ENCODE results near the gene PPM1H.
A peak's percentile ranks its signal among the peaks of the same experiment; 100 is the strongest.

DNA sequence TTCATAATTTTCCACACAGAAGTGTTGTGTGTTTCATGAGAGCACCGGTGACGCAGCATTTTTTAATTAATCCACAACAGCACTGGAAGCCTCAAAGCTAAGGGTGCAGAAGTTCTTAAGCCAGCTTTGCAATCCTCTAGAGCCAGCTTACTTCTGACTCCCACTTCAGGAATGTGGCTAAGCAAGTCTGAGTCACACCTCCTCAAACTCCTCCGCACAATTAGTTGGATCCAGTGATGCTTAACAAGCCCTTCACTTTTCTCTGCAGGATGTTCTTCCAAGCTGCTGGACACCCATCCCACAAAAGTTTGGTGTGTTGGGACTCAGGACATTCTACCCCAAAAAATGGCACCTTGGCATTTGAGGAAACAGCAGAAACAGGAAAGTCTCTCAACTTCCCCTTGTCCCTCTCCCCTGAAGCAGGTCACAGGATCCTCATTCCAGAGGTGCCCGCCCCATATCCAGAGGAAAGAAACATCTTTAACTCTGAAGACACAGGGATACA, 210.0 kb downstream of the PPM1H start:
- TF ChIP-seq CTCF (IDR thresholded peaks at IDR 0.05) (no peak), PRRX2 (CRISPR knock-in tag; IDR thresholded peaks at IDR 0.05) (no peak), FOXK1 (CRISPR knock-in tag; IDR thresholded peaks at IDR 0.05) (peak; percentile 20; the same call in 1 of the 2 replicates), NFE2L1 (CRISPR knock-in tag; IDR thresholded peaks at IDR 0.05) (peak; percentile 78; the same call in 1 of the 2 replicates), ZNF423 (CRISPR knock-in tag; IDR thresholded peaks at IDR 0.05) (no peak), TCF7 (CRISPR knock-in tag; IDR thresholded peaks at IDR 0.05; ENCODE audit: low read depth) (no peak)

Data from WTC11 (cell line).